WERI-Rb-1 (cell line): Measurements from ENCODE around the gene CRX.
"Not testable (repeated sequence)": the region's sequence is repeated elsewhere in the genome, so short reads cannot be mapped to it uniquely, and the experiment has no call there.

ENCODE experiments used
- DNase-seq: peaks from one replicate; pipeline ENCODE4 v3.0.0-alpha.2; 2020
- H3K27ac ChIP-seq: fragments of 250-450 bp; sonication (Bioruptor Pico); 2 replicates; pipeline ENCODE4 v1.5.1; 2020; ENCODE audit warnings: mild to moderate bottlenecking, moderate library complexity
- H3K27me3 ChIP-seq: fragments of 250-450 bp; sonication (Bioruptor Pico); 2 replicates; pipeline ENCODE4 v1.5.1; 2021; ENCODE audit warnings: mild to moderate bottlenecking, low read depth, moderate library complexity; ENCODE audit not compliant: insufficient read depth, severe bottlenecking
- H3K36me3 ChIP-seq: fragments of 250-450 bp; sonication (Bioruptor Pico); 2 replicates; pipeline ENCODE4 v1.5.1; 2020; ENCODE audit warnings: mild to moderate bottlenecking, moderate library complexity
- H3K4me3 ChIP-seq: 2 replicates; pipeline ENCODE4 v1.5.1; 2011; ENCODE audit warnings: low read depth, mild to moderate bottlenecking, control low read depth, low read length
- H3K9me3 ChIP-seq: fragments of 250-450 bp; sonication (Bioruptor Pico); 2 replicates; pipeline ENCODE4 v1.5.1; 2021; ENCODE audit warnings: mild to moderate bottlenecking, moderate library complexity; ENCODE audit not compliant: severe bottlenecking
- CTCF ChIP-seq: IDR thresholded peaks from 2 replicates; pipeline ENCODE4 v1.5.1; 2011; ENCODE audit warnings: low read depth, mild to moderate bottlenecking, control low read depth, inconsistent platforms, low read length

CRX gene

GRCh38 chr19:47821460-47822020 is at the start of gene CRX:
Gene CRX, plus strand, starts transcription at chr19:47821937. Its CDS starts 12,507 bp downstream, at chr19:47834444.
- H3K36me3 ChIP-seq: peaks cover 48% of the 10 kb centered on the region
- peaks cover 3% of the 10 kb centered on the region for H3K9me3 ChIP-seq
- H3K27me3 ChIP-seq: no peaks in the 10 kb centered on the region
- TF ChIP-seq CTCF: no peak
- peak; percentile 99 for DNase-seq
- peak within 1 kb of the TSS; percentile 95 for H3K4me3 ChIP-seq
- peak within 1 kb of the TSS; percentile 99 for H3K27ac ChIP-seq

GRCh38 chr19:47776568-47776967 is 45.2 kb upstream of the CRX start:
- TF ChIP-seq CTCF: no peak
- Histone ChIP-seq H3K27me3 (no peaks in the 10 kb centered on the region), H3K9me3 (no peaks in the 10 kb centered on the region), H3K36me3 (peaks cover 12% of the 10 kb centered on the region), H3K27ac (no peak overlapping the region), H3K4me3 (no peak overlapping the region)
- DNase-seq: no peak

- Histone ChIP-seq H3K4me3 (peak overlapping the region; percentile 95), H3K36me3 (peaks cover 18% of the 10 kb centered on the region), H3K27ac (peak overlapping the region; percentile 99)
- not testable (repeated sequence) for DNase-seq, H3K27me3 ChIP-seq, H3K9me3 ChIP-seq
These were observed 44.3 kb upstream of the CRX start for GRCh38 chr19:47777245-47778048.

- peak within 1 kb of the TSS; percentile 95 for H3K4me3 ChIP-seq
- no peaks in the 10 kb centered on the region for H3K9me3 ChIP-seq
- no peak for TF ChIP-seq CTCF
- no peaks in the 10 kb centered on the region for H3K27me3 ChIP-seq
- DNase-seq: peak; percentile 82
- H3K27ac ChIP-seq: peak within 1 kb of the TSS; percentile 99
- peaks cover 24% of the 10 kb centered on the region for H3K36me3 ChIP-seq
These were observed 43.4 kb upstream of the CRX start, which contains the start of gene SELENOW for GRCh38 chr19:47778049-47778953. Gene SELENOW, plus strand, starts transcription at chr19:47778703. Its CDS starts 83 bp downstream, at chr19:47778786.

GRCh38 chr19:47778954-47779351 is 42.8 kb upstream of the CRX start:
- DNase-seq: no peak
- TF ChIP-seq CTCF: no peak
- no peaks in the 10 kb centered on the region for H3K9me3 ChIP-seq
- H3K27me3 ChIP-seq: no peaks in the 10 kb centered on the region
- H3K4me3 ChIP-seq: peak overlapping the region; percentile 95
- H3K36me3 ChIP-seq: peaks cover 27% of the 10 kb centered on the region
- peak overlapping the region; percentile 99 for H3K27ac ChIP-seq
